Fibroblast of the aortic adventitia (primary cell): ENCODE measurements around the gene HSDL2. TPM values are rescaled to one million over a fixed set of nuclear protein-coding genes. Genes with fewer than 3 reads are reported as not detected.
A peak's percentile ranks its signal among the peaks of the same experiment; 100 is the strongest.

Experiments used
- DNase-seq: peaks from one replicate; pipeline ENCODE4 v3.0.0-alpha.2; 2010; ENCODE audit warnings: low read depth
- H3K4me3 ChIP-seq: 2 replicates; pipeline ENCODE4 v1.5.1; 2011; ENCODE audit warnings: low read depth, mild to moderate bottlenecking, control low read depth, low read length, moderate library complexity
- CTCF ChIP-seq: IDR thresholded peaks from 2 replicates; pipeline ENCODE4 v1.5.1; 2011; ENCODE audit warnings: mild to moderate bottlenecking, low read length, control low read depth, inconsistent platforms; ENCODE audit not compliant: insufficient read depth
- total RNA-seq: library from RNA; depleted of rRNA; stranded (reverse); fragments of >200 nt; gene quantifications from 2 replicates; pipeline ENCODE4 v1.2.3, GENCODE V29; 2012; ENCODE audit warnings: low replicate concordance

The HSDL2 gene
- total RNA-seq, 1 donor = 54.9 TPM

GRCh38 chr9:112396416-112396815 lies 16.5 kb downstream of the HSDL2 start:
- H3K4me3 ChIP-seq = no peak overlapping the region
- DNase-seq = no peak
- no peak for TF ChIP-seq CTCF

- no peak for TF ChIP-seq CTCF
- no peak overlapping the region for H3K4me3 ChIP-seq
Observed at GRCh38 chr9:112396872-112397271, 17.0 kb downstream of the HSDL2 start.

GRCh38 chr9:112401175-112401815 lies 21.4 kb downstream of the HSDL2 start:
- no peak for TF ChIP-seq CTCF
- H3K4me3 ChIP-seq = no peak overlapping the region
- no peak for DNase-seq

More at GRCh38 chr9:112396872-112397271, 17.0 kb downstream of the HSDL2 start:
- DNase-seq = no peak

GRCh38 chr9:112403614-112404201 lies 23.8 kb downstream of the HSDL2 start:
- no peak overlapping the region for H3K4me3 ChIP-seq
- TF ChIP-seq CTCF = no peak
- no peak for DNase-seq

GRCh38 chr9:112404508-112404932 lies 24.6 kb downstream of the HSDL2 start:
- TF ChIP-seq CTCF = no peak
- H3K4me3 ChIP-seq = no peak overlapping the region
- DNase-seq = peak; percentile 19

GRCh38 chr9:112408275-112408674 lies 28.4 kb downstream of the HSDL2 start:
- H3K4me3 ChIP-seq = no peak overlapping the region
- no peak for TF ChIP-seq CTCF

More at GRCh38 chr9:112408275-112408674, 28.4 kb downstream of the HSDL2 start:
- no peak for DNase-seq
